Caki2 (cell line): Measurements from ENCODE around the gene PHOX2A. TPM values are rescaled to one million over a fixed set of nuclear protein-coding genes. Genes with fewer than 3 reads are reported as not detected.
"Not testable (repeated sequence)": the region's sequence is repeated elsewhere in the genome, so short reads cannot be mapped to it uniquely, and the experiment has no call there.

Experiments
- DNase-seq: peaks from one replicate; pipeline ENCODE4 v3.0.0-alpha.2; 2015; ENCODE audit warnings: low read depth
- in situ Hi-C: cut with HindIII; loops from 2 replicates; pipeline ENCODE4 v1.10.0; 2016; ENCODE audit warnings: low sequenced_read_pairs, low pct_unique_long_range_greater_than_20kb, mixed read lengths
- total RNA-seq: library from RNA; depleted of rRNA; stranded (reverse); fragments of >200 nt; shearing (Covaris generic); gene quantifications from 2 replicates; pipeline ENCODE4 v1.2.3, GENCODE V29; 2014; ENCODE audit warnings: low replicate concordance; rRNA removed

Gene PHOX2A
- total RNA-seq, 1 experiment from 2014 or later: not detected

DNA sequence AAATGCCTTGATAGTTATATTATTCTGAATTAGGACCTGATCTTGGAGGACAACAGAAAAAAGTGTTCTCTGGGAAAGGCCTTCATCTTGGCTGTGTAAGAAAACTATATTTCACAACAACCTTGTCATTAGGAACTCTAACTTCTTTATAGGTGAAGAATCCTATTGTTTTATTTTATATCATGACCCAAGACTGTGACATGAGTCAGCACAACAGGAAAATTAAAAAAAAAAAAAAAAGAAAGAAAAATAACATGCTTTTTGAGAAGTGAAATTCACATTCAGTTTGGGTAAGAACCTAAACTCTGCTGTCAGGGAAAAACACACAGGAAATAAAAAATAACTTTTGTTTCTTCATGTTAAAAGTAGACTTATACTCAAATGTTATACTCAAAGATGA, 39.1 kb downstream of the PHOX2A start:
- no peak for DNase-seq
- in situ Hi-C loops: no loop called here

- in situ Hi-C loops: no loop called here
Measured at GRCh38 chr11:72203163-72203562, 40.8 kb downstream of the PHOX2A start.

GRCh38 chr11:72202571-72202970, 41.4 kb downstream of the PHOX2A start:
- DNase-seq: no peak
- in situ Hi-C loops: no loop called here

More at GRCh38 chr11:72203163-72203562, 40.8 kb downstream of the PHOX2A start:
- no peak for DNase-seq

GRCh38 chr11:72201445-72201844, 42.5 kb downstream of the PHOX2A start:
- DNase-seq, in situ Hi-C loops: not testable (repeated sequence)

- no peak for DNase-seq
- in situ Hi-C loops: no loop called here
Measured at GRCh38 chr11:72195518-72196270, 48.3 kb downstream of the PHOX2A start.

- peak; percentile 42 for DNase-seq
Measured at GRCh38 chr11:72191961-72192381, 52.0 kb downstream of the PHOX2A start, which contains the start of gene FOLR1. TSS of gene FOLR1 (plus strand) at chr11:72192140. CDS start at chr11:72192174, 34 bp downstream.

GRCh38 chr11:72190631-72191071, 53.3 kb downstream of the PHOX2A start:
- in situ Hi-C loops: no loop called here
- no peak for DNase-seq

More at GRCh38 chr11:72191961-72192381, 52.0 kb downstream of the PHOX2A start, which contains the start of gene FOLR1:
- in situ Hi-C loops: no loop called here

DNA sequence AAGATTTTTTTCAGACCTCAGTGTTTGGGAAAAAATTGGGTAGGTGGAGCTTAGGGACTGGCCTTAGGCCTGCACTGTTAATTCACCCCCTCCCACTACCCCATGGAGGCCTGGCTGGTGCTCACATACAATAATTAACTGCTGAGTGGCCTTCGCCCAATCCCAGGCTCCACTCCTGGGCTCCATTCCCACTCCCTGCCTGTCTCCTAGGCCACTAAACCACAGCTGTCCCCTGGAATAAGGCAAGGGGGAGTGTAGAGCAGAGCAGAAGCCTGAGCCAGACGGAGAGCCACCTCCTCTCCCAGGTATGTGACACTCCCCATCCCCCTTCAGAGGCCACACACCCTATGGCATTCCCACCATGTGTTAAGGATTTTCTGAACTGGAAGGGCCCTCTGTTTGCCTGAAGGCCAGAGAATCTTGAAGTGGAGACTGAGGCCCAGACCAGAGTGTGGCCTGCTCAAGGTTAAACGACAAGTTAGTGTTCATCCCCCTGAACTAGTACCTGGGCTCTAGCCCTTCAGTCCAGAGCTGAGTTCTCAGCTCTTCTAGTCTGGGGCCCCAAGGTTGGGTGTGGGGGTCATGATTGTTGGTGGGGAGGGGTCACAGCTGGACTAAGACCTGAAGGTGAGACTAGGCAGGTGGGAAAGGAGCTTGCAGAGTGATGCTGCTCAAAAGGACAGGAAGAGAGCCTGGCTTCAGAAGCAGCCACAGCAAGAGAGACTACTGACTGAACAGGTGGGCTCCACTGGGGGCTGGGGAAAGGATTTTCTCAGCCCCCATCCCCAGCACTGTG, 54.3 kb downstream of the PHOX2A start:
- DNase-seq: peak; percentile 12
- in situ Hi-C loops: no loop called here

Other genes with a start within 250 kb of the PHOX2A start
- 1.0 and 4.3 TPM in 2 replicates for gene IL18BP, start 245.3 kb downstream of the PHOX2A start, total RNA-seq
- gene NUMA1, start 163.6 kb downstream of the PHOX2A start, total RNA-seq: 73.8 and 81.0 TPM in 2 replicates
- gene LRRC51, start 163.3 kb downstream of the PHOX2A start, total RNA-seq: 9.4 and 14.9 TPM in 2 replicates
- gene LAMTOR1, start 140.9 kb downstream of the PHOX2A start, total RNA-seq: 90.8 and 117 TPM in 2 replicates
- gene TOMT, start 138.3 kb downstream of the PHOX2A start, total RNA-seq: not detected in 2 replicates
- 29.1 and 35.5 TPM in 2 replicates for gene ANAPC15, start 131.5 kb downstream of the PHOX2A start, total RNA-seq
- gene FOLR3, start 108.5 kb downstream of the PHOX2A start, total RNA-seq: not detected in 2 replicates
- 7.3 and 8.4 TPM in 2 replicates for gene FOLR1, start 52.0 kb downstream of the PHOX2A start, total RNA-seq
- gene FOLR2, start 27.4 kb downstream of the PHOX2A start, total RNA-seq: not detected in 2 replicates
- 29.1 and 30.8 TPM in 2 replicates for gene INPPL1, start 19.4 kb downstream of the PHOX2A start, total RNA-seq
- gene CLPB, start 190.4 kb upstream of the PHOX2A start, total RNA-seq: 15.2 and 16.7 TPM in 2 replicates